22Rv1 (cell line): ENCODE measurements around the gene INVS.

Source experiments
- ZFX ChIP-seq: fragments of 450-650 bp; IDR thresholded peaks from 2 replicates; pipeline ENCODE4 v1.6.1; 2017; ENCODE audit warnings: antibody characterized with exemption, borderline replicate concordance
- TF ChIP-seq, protein P1 (sequence below): fragments of 450-650 bp; IDR thresholded peaks from 2 replicates; pipeline ENCODE4 v1.5.1; 2017; ENCODE audit warnings: mild to moderate bottlenecking

DNA sequence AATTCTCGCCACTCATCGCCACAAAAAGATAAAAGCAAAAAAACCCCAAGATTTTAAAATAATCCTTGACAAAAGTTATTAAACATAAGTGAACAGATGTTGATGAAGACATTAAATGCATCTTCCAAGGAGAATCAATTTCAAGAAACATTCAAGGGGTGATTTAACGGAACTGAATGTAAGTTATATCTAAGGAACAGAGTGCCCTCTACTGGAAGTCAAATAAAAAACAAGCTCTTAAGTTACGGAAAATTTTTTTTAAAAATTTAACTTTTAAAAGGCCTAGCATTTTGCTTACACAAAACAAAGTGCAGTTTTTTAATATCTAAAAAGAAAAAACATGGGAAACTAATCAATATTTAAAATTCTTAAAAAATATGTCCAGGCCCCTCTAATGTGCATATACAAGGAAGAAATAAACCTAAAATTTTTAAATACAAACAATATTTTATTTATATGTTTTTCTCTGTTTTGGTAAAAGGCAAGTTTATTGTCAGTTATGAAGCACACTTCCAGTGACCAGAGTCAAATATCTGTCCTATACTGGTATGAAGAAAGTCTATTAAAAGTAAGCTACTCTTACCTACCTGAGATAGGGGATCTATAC lies 225.7 kb downstream of the INVS start:
- TF ChIP-seq, protein P1, sequence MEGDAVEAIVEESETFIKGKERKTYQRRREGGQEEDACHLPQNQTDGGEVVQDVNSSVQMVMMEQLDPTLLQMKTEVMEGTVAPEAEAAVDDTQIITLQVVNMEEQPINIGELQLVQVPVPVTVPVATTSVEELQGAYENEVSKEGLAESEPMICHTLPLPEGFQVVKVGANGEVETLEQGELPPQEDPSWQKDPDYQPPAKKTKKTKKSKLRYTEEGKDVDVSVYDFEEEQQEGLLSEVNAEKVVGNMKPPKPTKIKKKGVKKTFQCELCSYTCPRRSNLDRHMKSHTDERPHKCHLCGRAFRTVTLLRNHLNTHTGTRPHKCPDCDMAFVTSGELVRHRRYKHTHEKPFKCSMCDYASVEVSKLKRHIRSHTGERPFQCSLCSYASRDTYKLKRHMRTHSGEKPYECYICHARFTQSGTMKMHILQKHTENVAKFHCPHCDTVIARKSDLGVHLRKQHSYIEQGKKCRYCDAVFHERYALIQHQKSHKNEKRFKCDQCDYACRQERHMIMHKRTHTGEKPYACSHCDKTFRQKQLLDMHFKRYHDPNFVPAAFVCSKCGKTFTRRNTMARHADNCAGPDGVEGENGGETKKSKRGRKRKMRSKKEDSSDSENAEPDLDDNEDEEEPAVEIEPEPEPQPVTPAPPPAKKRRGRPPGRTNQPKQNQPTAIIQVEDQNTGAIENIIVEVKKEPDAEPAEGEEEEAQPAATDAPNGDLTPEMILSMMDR = peak; percentile 78
- no peak for TF ChIP-seq ZFX
